T-helper 2 cell treated with Interferon-gamma antibody and Interleukin-4, amounts not matched to agents 100 ng/mL and 5 ng/mL, for 36 hours (primary cell): ENCODE data around the gene BCAT1. TPM values are rescaled to one million over a fixed set of nuclear protein-coding genes. Genes with fewer than 3 reads are reported as not detected.

Source experiments
- intact Hi-C: fragments of 100-400 bp; cut with micrococcal nuclease; formaldehyde crosslinking; loops from one replicate; pipeline ENCODE4 v1.15.1; 2023
- total RNA-seq: library from RNA; stranded (reverse); gene quantifications from 2 replicates; pipeline ENCODE4 v1.2.3, GENCODE V29; 2022

BCAT1 gene
- total RNA-seq = 10.5 and 10.9 TPM in 2 replicates

GRCh38 chr12:24948757-24949722, at the start of gene BCAT1:
Gene BCAT1, minus strand, starts transcription at chr12:24949101. Its CDS starts 169 bp downstream, at chr12:24948932.
- intact Hi-C loops = loop anchor here (2.0 to 5.0 kb wide), 2 partner anchors 102 to 112 kb away; no protein-coding TSS in a partner anchor

- intact Hi-C loops = no loop called here
Measured at GRCh38 chr12:24997970-24998582, 49.2 kb upstream of the BCAT1 start.

GRCh38 chr12:24997496-24997895, 48.6 kb upstream of the BCAT1 start:
- intact Hi-C loops = no loop called here

GRCh38 chr12:24996820-24997219, 47.9 kb upstream of the BCAT1 start:
- intact Hi-C loops = no loop called here

GRCh38 chr12:24996102-24996797, 47.3 kb upstream of the BCAT1 start:
- intact Hi-C loops = no loop called here

GRCh38 chr12:24993793-24994192, 44.9 kb upstream of the BCAT1 start:
- intact Hi-C loops = no loop called here

- intact Hi-C loops = loop anchor here (1.0 to 2.0 kb wide), 3 partner anchors 61 to 164 kb away; a partner anchor contains a TSS
Measured at GRCh38 chr12:24991209-24992049, 42.5 kb upstream of the BCAT1 start.

GRCh38 chr12:24989216-24989615, 40.3 kb upstream of the BCAT1 start:
- intact Hi-C loops = no loop called here

GRCh38 chr12:24982250-24982649, 33.3 kb upstream of the BCAT1 start:
- intact Hi-C loops = no loop called here

GRCh38 chr12:24979976-24980730, 31.3 kb upstream of the BCAT1 start:
- intact Hi-C loops = no loop called here

- intact Hi-C loops = no loop called here
Measured at GRCh38 chr12:24979329-24979728, 30.4 kb upstream of the BCAT1 start.

GRCh38 chr12:24977711-24978110, 28.8 kb upstream of the BCAT1 start:
- intact Hi-C loops = no loop called here

GRCh38 chr12:24977060-24977459, 28.2 kb upstream of the BCAT1 start:
- intact Hi-C loops = no loop called here

- intact Hi-C loops = no loop called here
Measured at GRCh38 chr12:24975425-24975824, 26.5 kb upstream of the BCAT1 start.

- intact Hi-C loops = no loop called here
Measured at GRCh38 chr12:24974216-24974615, 25.3 kb upstream of the BCAT1 start.

GRCh38 chr12:24972078-24972477, 23.2 kb upstream of the BCAT1 start:
- intact Hi-C loops = no loop called here

- intact Hi-C loops = no loop called here
Measured at GRCh38 chr12:24970177-24970576, 21.3 kb upstream of the BCAT1 start.

GRCh38 chr12:24966951-24967564, 18.2 kb upstream of the BCAT1 start:
- intact Hi-C loops = no loop called here

- intact Hi-C loops = no loop called here
Measured at GRCh38 chr12:24964342-24964741, 15.4 kb upstream of the BCAT1 start.
